ENCODE results near the gene PRDX2. TPM values are rescaled to one million over a fixed set of nuclear protein-coding genes. Genes with fewer than 3 reads are reported as not detected.

The PRDX2 gene
- polyA plus RNA-seq, 3 donors, result 40.0 to 71.5 (median 46.7) TPM

GRCh38 chr19:12796146-12797071 lies 5.2 kb downstream of the PRDX2 start:
- Mint-ChIP-seq H3K9me3 (peaks cover 0 to 7% (median 5%) of the 10 kb centered on the region in 7 donors), H3K36me3 (peaks cover 5 to 27% of the 10 kb centered on the region in 2 donors), H3K27me3 (ENCODE audit: low read depth in 3 of 3) (peaks cover 4 to 16% (median 11%) of the 10 kb centered on the region in 3 donors), H3K4me1 (peaks cover 34% of the 10 kb centered on the region), H3K4me3 (peak overlapping the region; percentile 79 to 89), H3K27ac (peak overlapping the region; percentile 93 to 100 (median 96))
- Histone ChIP-seq H3K4me2 (replicated peaks; ENCODE audit: extremely low read depth, low read length, poor library complexity, severe bottlenecking) (peak overlapping the region; percentile 73), H2AFZ (ENCODE audit: insufficient read depth, low read depth, low read length, poor library complexity, severe bottlenecking) (no peak overlapping the region), H3K27me3 (ENCODE audit: control insufficient read depth in 2 of 2, insufficient read depth in 2 of 2, low read length in 2 of 2) (peaks cover 0 to 15% of the 10 kb centered on the region in 2 donors), H3K4me3 (replicated peaks in 1 of 3; ENCODE audit: low read depth in 2 of 3, low read length in 3 of 3) (peak overlapping the region; percentile 6 to 63 (median 31)), H3K9ac (ENCODE audit: insufficient read depth, low read length, poor library complexity, severe bottlenecking) (peak overlapping the region; percentile 15), H3K36me3 (replicated peaks in 1 of 2; ENCODE audit: control insufficient read depth in 1 of 2, insufficient read depth in 2 of 2, low read length in 2 of 2) (no peaks in the 10 kb centered on the region), H3K9me3 (replicated peaks in 1 of 2; ENCODE audit: control insufficient read depth in 1 of 2, insufficient read depth in 1 of 2, low read length in 2 of 2) (no peaks in the 10 kb centered on the region), H3K79me2 (ENCODE audit: insufficient read depth, low read length) (peaks cover 38% of the 10 kb centered on the region), H3K27ac (ENCODE audit: low read depth in 1 of 2, low read length in 2 of 2) (peak overlapping the region; percentile 71 to 82), H4K20me1 (ENCODE audit: insufficient read depth, low read length) (peaks cover 45% of the 10 kb centered on the region), H3K4me1 (ENCODE audit: control insufficient read depth in 1 of 2, insufficient read depth in 2 of 2, low read length in 2 of 2) (peaks cover 36 to 43% of the 10 kb centered on the region in 2 donors)
- 14% methylated on average over 9 of the region's 18 CpGs for WGBS (ENCODE audit: insufficient coverage)
- TF ChIP-seq CTCF (IDR thresholded peaks at IDR 0.05), result peak; percentile 95
- peak; percentile 80 to 84 (median 80) for DNase-seq
- intact Hi-C loops (cut with micrococcal nuclease), result loop anchor here (1.0 to 10.0 kb wide), 6 partner anchors 19 to 298 kb away; no protein-coding TSS in a partner anchor

GRCh38 chr19:12794971-12795381 lies 6.6 kb downstream of the PRDX2 start:
- peak in 1 of 3 donors; percentile 31 for DNase-seq
- Mint-ChIP-seq H3K36me3 (peaks cover 2 to 23% of the 10 kb centered on the region in 2 donors), H3K4me1 (peaks cover 31% of the 10 kb centered on the region), H3K27ac (peak overlapping the region; percentile 91 to 100 (median 95)), H3K9me3 (peaks cover 0 to 9% (median 0%) of the 10 kb centered on the region in 7 donors), H3K27me3 (ENCODE audit: low read depth in 3 of 3) (peaks cover 0 to 4% (median 2%) of the 10 kb centered on the region in 3 donors), H3K4me3 (peak overlapping the region; percentile 84 to 87)
- H3K4me1 ChIP-seq (ENCODE audit: control insufficient read depth in 1 of 2, insufficient read depth in 2 of 2, low read length in 2 of 2), result peaks cover 35 to 38% of the 10 kb centered on the region in 2 donors
- no peak overlapping the region for H2AFZ ChIP-seq (ENCODE audit: insufficient read depth, low read depth, low read length, poor library complexity, severe bottlenecking)
- peaks cover 46% of the 10 kb centered on the region for H4K20me1 ChIP-seq (ENCODE audit: insufficient read depth, low read length)
- H3K9me3 ChIP-seq (replicated peaks in 1 of 2; ENCODE audit: control insufficient read depth in 1 of 2, insufficient read depth in 1 of 2, low read length in 2 of 2), result no peaks in the 10 kb centered on the region
- peak overlapping the region in 2 of 3 experiments; percentile 86 to 100 for H3K4me3 ChIP-seq (replicated peaks in 1 of 3; ENCODE audit: low read depth in 2 of 3, low read length in 3 of 3)
- peak overlapping the region; percentile 95 to 100 for H3K27ac ChIP-seq (ENCODE audit: low read depth in 1 of 2, low read length in 2 of 2)
- H3K36me3 ChIP-seq (replicated peaks in 1 of 2; ENCODE audit: control insufficient read depth in 1 of 2, insufficient read depth in 2 of 2, low read length in 2 of 2), result no peaks in the 10 kb centered on the region
- TF ChIP-seq CTCF (IDR thresholded peaks at IDR 0.05), result no peak
- 95% methylated on average over 6 of the region's 9 CpGs for WGBS (ENCODE audit: insufficient coverage)
- peaks cover 0 to 1% of the 10 kb centered on the region in 2 donors for H3K27me3 ChIP-seq (ENCODE audit: control insufficient read depth in 2 of 2, insufficient read depth in 2 of 2, low read length in 2 of 2)
- H3K9ac ChIP-seq (ENCODE audit: insufficient read depth, low read length, poor library complexity, severe bottlenecking), result peak overlapping the region; percentile 27
- H3K4me2 ChIP-seq (replicated peaks; ENCODE audit: extremely low read depth, low read length, poor library complexity, severe bottlenecking), result peak overlapping the region; percentile 99
- H3K79me2 ChIP-seq (ENCODE audit: insufficient read depth, low read length), result peaks cover 48% of the 10 kb centered on the region
- intact Hi-C loops (cut with micrococcal nuclease), result loop anchor here (2.0 to 10.0 kb wide), 7 partner anchors 16 to 357 kb away; partner anchors contain the start of genes CALR (in 1 of the 2), IER2 (in 1 of the 2), MAN2B1 (in 1 of the 2) and STX10 (in 1 of the 2)

All from CD14-positive monocyte (primary cell).